MM.1S (cell line): ENCODE measurements around the gene GOLGA3.
A peak's percentile ranks its signal among the peaks of the same experiment; 100 is the strongest.
"Not testable (repeated sequence)": the region's sequence is repeated elsewhere in the genome, so short reads cannot be mapped to it uniquely, and the experiment has no call there.

Experiments
- DNase-seq: peaks from one replicate; pipeline ENCODE4 v3.0.0-alpha.2; 2015
- H2AFZ ChIP-seq: fragments of 300-600 bp; sonication (generic); 2 replicates; pipeline ENCODE4 v1.6.0; 2016; ENCODE audit warnings: antibody characterized with exemption, low read length
- H3F3A ChIP-seq: fragments of 300-600 bp; sonication (generic); 2 replicates; pipeline ENCODE4 v1.6.1; 2016; ENCODE audit warnings: mild to moderate bottlenecking, antibody characterized with exemption, low read length, moderate library complexity, mixed read lengths; ENCODE audit not compliant: insufficient read depth
- H3K27ac ChIP-seq: fragments of 300-600 bp; sonication (generic); 2 replicates; pipeline ENCODE4 v1.5.1; 2016; ENCODE audit warnings: mild to moderate bottlenecking, low read length
- H3K27me3 ChIP-seq: fragments of 300-600 bp; sonication (generic); replicated peaks from 2 replicates; pipeline ENCODE4 v1.6.0; 2016; ENCODE audit warnings: low read length; ENCODE audit not compliant: insufficient read depth
- H3K36me3 ChIP-seq: fragments of 300-600 bp; sonication (generic); replicated peaks from 2 replicates; pipeline ENCODE4 v1.6.1; 2016; ENCODE audit warnings: mild to moderate bottlenecking, low read length, mixed read lengths; ENCODE audit not compliant: insufficient read depth
- H3K4me1 ChIP-seq: fragments of 300-600 bp; sonication (generic); 2 replicates; pipeline ENCODE4 v1.6.1; 2016; ENCODE audit warnings: low read length, mixed read lengths
- H3K4me2 ChIP-seq: fragments of 300-600 bp; sonication (generic); 2 replicates; pipeline ENCODE4 v1.6.0; 2016; ENCODE audit warnings: low read depth, low read length
- H3K4me3 ChIP-seq: fragments of 300-600 bp; sonication (generic); 2 replicates; pipeline ENCODE4 v1.5.1; 2016; ENCODE audit warnings: low read length, mixed read lengths
- H3K79me2 ChIP-seq: fragments of 300-600 bp; sonication (generic); 2 replicates; pipeline ENCODE4 v1.6.1; 2016; ENCODE audit warnings: mixed run types, low read length, mixed read lengths
- H3K9ac ChIP-seq: fragments of 300-600 bp; sonication (generic); 2 replicates; pipeline ENCODE4 v1.6.1; 2016; ENCODE audit warnings: low read length, mixed read lengths
- H3K9me2 ChIP-seq: fragments of 300-600 bp; sonication (generic); replicated peaks from 2 replicates; pipeline ENCODE4 v1.6.1; 2016; ENCODE audit warnings: mild to moderate bottlenecking, low read length, mixed read lengths; ENCODE audit not compliant: insufficient read depth
- H3K9me3 ChIP-seq: fragments of 300-600 bp; sonication (generic); replicated peaks from 2 replicates; pipeline ENCODE4 v1.6.1; 2016; ENCODE audit warnings: mild to moderate bottlenecking, low read length, mixed read lengths; ENCODE audit not compliant: insufficient read depth
- H4K20me1 ChIP-seq: fragments of 300-600 bp; sonication (generic); 2 replicates; pipeline ENCODE4 v1.6.1; 2016; ENCODE audit warnings: mild to moderate bottlenecking, low read length, moderate library complexity, mixed read lengths; ENCODE audit not compliant: insufficient read depth
- CTCF ChIP-seq: fragments of 300-600 bp; sonication (generic); IDR thresholded peaks from 2 replicates; pipeline ENCODE4 v1.5.1; 2016; ENCODE audit warnings: antibody characterized with exemption, low read length, mixed read lengths
- EZH2 ChIP-seq: fragments of 300-600 bp; sonication (generic); optimal IDR thresholded peaks from 2 replicates; pipeline ENCODE3; 2017; ENCODE audit warnings: low read depth, mild to moderate bottlenecking, antibody characterized with exemption, low read length, mixed read lengths
- EZH2phosphoT487 ChIP-seq: fragments of 300-600 bp; sonication (generic); IDR thresholded peaks from 2 replicates; pipeline ENCODE4 v1.6.1; 2018; ENCODE audit warnings: antibody characterized with exemption, low read length

GOLGA3 gene

GRCh38 chr12:132828706-132829534 lies at the start of gene GOLGA3:
Gene GOLGA3 (minus strand): TSS chr12:132828869. CDS start chr12:132822128, 6,741 bp downstream.
- Histone ChIP-seq H3K4me2 (peak within 1 kb of the TSS; percentile 52; the same call in 1 of the 2 replicates), H3K27me3 (no peaks in the 10 kb centered on the region), H3K79me2 (peaks cover 27% of the 10 kb centered on the region), H4K20me1 (no peaks in the 10 kb centered on the region), H3K4me1 (no peaks in the 10 kb centered on the region), H3K9ac (peak within 1 kb of the TSS; percentile 83), H3K36me3 (no peaks in the 10 kb centered on the region), H3K9me2 (no peaks in the 10 kb centered on the region), H3K9me3 (no peaks in the 10 kb centered on the region), H3K27ac (peak within 1 kb of the TSS; percentile 75), H3K4me3 (peak within 1 kb of the TSS; percentile 76), H2AFZ (peak within 1 kb of the TSS; percentile 82), H3F3A (no peaks in the 10 kb centered on the region)
- DNase-seq: peak; percentile 85
- TF ChIP-seq CTCF: no peak
- TF ChIP-seq EZH2phosphoT487: no peak
- TF ChIP-seq EZH2: no peak

- not testable (repeated sequence) for DNase-seq, H3K4me3 ChIP-seq, H3K27ac ChIP-seq, H3K36me3 ChIP-seq, H3K9me2 ChIP-seq, H3K4me1 ChIP-seq, H3K27me3 ChIP-seq, H3F3A ChIP-seq, H3K9me3 ChIP-seq, H3K4me2 ChIP-seq, H2AFZ ChIP-seq, H3K79me2 ChIP-seq, H3K9ac ChIP-seq, H4K20me1 ChIP-seq
Observed at GRCh38 chr12:132874620-132875019, 46.0 kb upstream of the GOLGA3 start.

GRCh38 chr12:132874175-132874574 lies 45.5 kb upstream of the GOLGA3 start:
- no peaks in the 10 kb centered on the region for H3K36me3 ChIP-seq
- no peaks in the 10 kb centered on the region for H3F3A ChIP-seq
- DNase-seq: no peak
- no peaks in the 10 kb centered on the region for H3K4me1 ChIP-seq
- H3K4me3 ChIP-seq: no peak overlapping the region
- no peak for TF ChIP-seq EZH2phosphoT487
- TF ChIP-seq EZH2: no peak
- TF ChIP-seq CTCF: no peak
- H3K79me2 ChIP-seq: no peaks in the 10 kb centered on the region
- H3K27me3 ChIP-seq: no peaks in the 10 kb centered on the region
- H3K4me2 ChIP-seq: no peak overlapping the region
- no peaks in the 10 kb centered on the region for H3K9me2 ChIP-seq
- no peak overlapping the region for H3K9ac ChIP-seq
- H3K9me3 ChIP-seq: no peaks in the 10 kb centered on the region
- no peaks in the 10 kb centered on the region for H4K20me1 ChIP-seq
- H3K27ac ChIP-seq: no peak overlapping the region
- H2AFZ ChIP-seq: no peak overlapping the region

GRCh38 chr12:132873724-132874123 lies 45.1 kb upstream of the GOLGA3 start:
- Histone ChIP-seq H3K27me3 (no peaks in the 10 kb centered on the region), H3K9me2 (no peaks in the 10 kb centered on the region), H4K20me1 (no peaks in the 10 kb centered on the region), H3K4me2 (no peak overlapping the region), H3K27ac (no peak overlapping the region), H3K36me3 (no peaks in the 10 kb centered on the region), H3K79me2 (no peaks in the 10 kb centered on the region), H2AFZ (no peak overlapping the region), H3K9ac (no peak overlapping the region), H3K9me3 (no peaks in the 10 kb centered on the region), H3F3A (no peaks in the 10 kb centered on the region), H3K4me1 (no peaks in the 10 kb centered on the region), H3K4me3 (no peak overlapping the region)
- DNase-seq: no peak
- TF ChIP-seq CTCF (no peak), EZH2phosphoT487 (no peak), EZH2 (no peak)
